HG03060 (cell line): ENCODE measurements around the gene RYR2.
"Not testable (repeated sequence)": the region's sequence is repeated elsewhere in the genome, so short reads cannot be mapped to it uniquely, and the experiment has no call there.

Experiments used
- ATAC-seq: cut with Tn5 transposase; IDR thresholded peaks from one replicate; pipeline ENCODE4 v1.9.1; 2021; ENCODE audit warnings: low read depth, moderate number of reproducible peaks; ENCODE audit not compliant: unreplicated experiment

RYR2 gene

GRCh38 chr1:237237721-237238120 is 195.7 kb downstream of the RYR2 start:
- no peak for ATAC-seq

- ATAC-seq = no peak
Measured at GRCh38 chr1:237239248-237239647, 197.3 kb downstream of the RYR2 start.

- ATAC-seq = no peak
Measured at GRCh38 chr1:237241038-237241437, 199.1 kb downstream of the RYR2 start.

GRCh38 chr1:237244778-237245177 is 202.8 kb downstream of the RYR2 start:
- ATAC-seq = no peak

- no peak for ATAC-seq
Measured at GRCh38 chr1:237247442-237247841, 205.5 kb downstream of the RYR2 start.

GRCh38 chr1:237249120-237249519 is 207.1 kb downstream of the RYR2 start:
- ATAC-seq = no peak

GRCh38 chr1:237250055-237250454 is 208.1 kb downstream of the RYR2 start:
- ATAC-seq = no peak

- ATAC-seq = no peak
Measured at GRCh38 chr1:237255071-237255470, 213.1 kb downstream of the RYR2 start.

- no peak for ATAC-seq
Measured at GRCh38 chr1:237258871-237259270, 216.9 kb downstream of the RYR2 start.

GRCh38 chr1:237261198-237261597 is 219.2 kb downstream of the RYR2 start:
- ATAC-seq = no peak

GRCh38 chr1:237267743-237268142 is 225.8 kb downstream of the RYR2 start:
- ATAC-seq = no peak

GRCh38 chr1:237269938-237270337 is 228.0 kb downstream of the RYR2 start:
- ATAC-seq = peak; percentile 69

GRCh38 chr1:237270353-237270752 is 228.4 kb downstream of the RYR2 start:
- no peak for ATAC-seq

GRCh38 chr1:237277994-237278393 is 236.0 kb downstream of the RYR2 start:
- not testable (repeated sequence) for ATAC-seq

- no peak for ATAC-seq
Measured at GRCh38 chr1:237279629-237280028, 237.6 kb downstream of the RYR2 start.

- no peak for ATAC-seq
Measured at GRCh38 chr1:237281481-237281880, 239.5 kb downstream of the RYR2 start.

GRCh38 chr1:237282208-237282783 is 240.3 kb downstream of the RYR2 start:
- no peak for ATAC-seq

- no peak for ATAC-seq
Measured at GRCh38 chr1:237287876-237288521, 246.0 kb downstream of the RYR2 start.

GRCh38 chr1:237293804-237294203 is 251.8 kb downstream of the RYR2 start:
- no peak for ATAC-seq

- no peak for ATAC-seq
Measured at GRCh38 chr1:237296861-237297260, 254.9 kb downstream of the RYR2 start.

- no peak for ATAC-seq
Measured at GRCh38 chr1:237300642-237301041, 258.7 kb downstream of the RYR2 start.

GRCh38 chr1:237303929-237304328 is 261.9 kb downstream of the RYR2 start:
- ATAC-seq = no peak
